Measurements from ENCODE around the gene NAP1L4.

NAP1L4 gene

DNA sequence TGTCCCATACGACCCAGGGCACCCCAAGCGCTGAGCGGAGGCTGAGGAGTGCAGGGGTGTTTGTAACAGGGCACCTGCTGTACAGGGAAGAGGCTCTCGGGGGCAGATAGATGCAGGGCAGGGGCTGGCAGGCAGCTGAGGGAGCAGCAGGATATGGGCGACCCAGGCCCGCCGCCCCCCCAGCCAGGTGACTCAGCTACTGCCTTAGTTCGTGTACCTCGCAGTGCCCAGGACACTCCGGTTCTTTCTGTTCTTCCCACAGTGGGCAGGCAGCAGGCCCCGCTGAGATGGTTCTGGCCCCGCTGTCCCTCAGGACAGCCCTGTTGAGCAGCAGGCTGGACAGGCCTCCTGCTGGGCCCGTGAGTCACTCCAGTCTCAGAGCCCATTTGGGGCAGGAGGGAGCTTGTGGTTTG is 79.1 kb downstream of the NAP1L4 start:
- no peak for TF ChIP-seq CTCF (IDR thresholded peaks at IDR 0.05; ENCODE audit: low read length, missing control alignments)
- no peak for DNase-seq (ENCODE audit: low read depth)
- H3K4me3 ChIP-seq (replicated peaks; ENCODE audit: low read depth, low read length) = no peak overlapping the region

DNA sequence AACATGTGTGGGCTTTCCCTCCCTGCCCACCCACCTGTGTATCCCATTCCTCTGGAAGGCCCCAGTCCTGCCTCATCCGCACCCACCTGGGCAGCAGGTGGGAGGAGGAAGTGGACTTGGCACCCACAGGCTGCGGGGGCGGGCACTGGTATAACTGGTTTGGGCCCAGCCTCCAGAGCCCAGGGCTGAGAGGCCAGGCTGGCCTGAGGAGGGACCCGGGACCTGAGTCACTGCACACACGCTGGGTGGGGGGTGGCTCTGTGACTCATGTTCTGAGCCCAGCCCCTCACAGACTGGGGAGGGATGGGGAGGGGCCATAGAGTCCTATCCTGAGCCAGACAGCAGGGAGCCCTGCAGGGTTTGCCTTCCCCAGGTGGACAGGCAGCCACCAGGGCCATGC is 79.6 kb downstream of the NAP1L4 start:
- H3K4me3 ChIP-seq (replicated peaks; ENCODE audit: low read depth, low read length) = no peak overlapping the region
- TF ChIP-seq CTCF (IDR thresholded peaks at IDR 0.05; ENCODE audit: low read length, missing control alignments) = no peak
- peak; percentile 65 for DNase-seq (ENCODE audit: low read depth)

DNA sequence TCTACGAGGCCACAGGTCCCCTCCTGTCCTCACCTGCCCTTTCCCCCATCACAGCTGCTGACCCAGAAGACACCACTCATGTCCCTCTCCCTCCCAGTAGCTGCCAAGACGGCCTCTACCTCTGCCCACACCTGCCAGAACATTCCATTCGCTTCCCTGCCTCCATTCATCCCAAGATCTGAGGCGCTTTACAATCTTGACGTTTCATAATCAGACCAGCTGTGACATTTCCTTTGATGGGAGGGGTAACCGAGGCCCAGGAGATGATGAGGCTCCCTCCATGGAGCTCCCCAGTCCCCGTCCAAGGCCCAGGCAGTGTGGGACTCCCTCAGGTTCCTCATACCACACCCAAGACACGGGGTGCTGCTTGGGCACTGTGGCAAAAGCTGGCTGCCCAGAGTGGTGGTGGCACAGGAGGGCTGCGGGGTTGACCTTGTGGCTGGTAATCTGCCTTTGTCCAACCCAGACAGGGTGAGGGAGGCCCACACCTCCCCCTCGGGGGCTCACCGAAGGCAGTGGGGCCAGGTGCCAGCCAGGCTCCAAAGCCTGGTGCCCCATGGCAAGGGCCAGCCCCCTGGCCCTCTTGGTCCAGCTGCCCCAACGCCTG is 80.2 kb downstream of the NAP1L4 start:
- no peak overlapping the region for H3K4me3 ChIP-seq (replicated peaks; ENCODE audit: low read depth, low read length)
- no peak for TF ChIP-seq CTCF (IDR thresholded peaks at IDR 0.05; ENCODE audit: low read length, missing control alignments)

GRCh38 chr11:2911088-2911784 is 80.9 kb downstream of the NAP1L4 start:
- H3K4me3 ChIP-seq (replicated peaks; ENCODE audit: low read depth, low read length) = no peak overlapping the region
- no peak for DNase-seq (ENCODE audit: low read depth)
- TF ChIP-seq CTCF (IDR thresholded peaks at IDR 0.05; ENCODE audit: low read length, missing control alignments) = no peak

More for the DNA sequence above, 80.2 kb downstream of the NAP1L4 start:
- DNase-seq (ENCODE audit: low read depth) = no peak

DNA sequence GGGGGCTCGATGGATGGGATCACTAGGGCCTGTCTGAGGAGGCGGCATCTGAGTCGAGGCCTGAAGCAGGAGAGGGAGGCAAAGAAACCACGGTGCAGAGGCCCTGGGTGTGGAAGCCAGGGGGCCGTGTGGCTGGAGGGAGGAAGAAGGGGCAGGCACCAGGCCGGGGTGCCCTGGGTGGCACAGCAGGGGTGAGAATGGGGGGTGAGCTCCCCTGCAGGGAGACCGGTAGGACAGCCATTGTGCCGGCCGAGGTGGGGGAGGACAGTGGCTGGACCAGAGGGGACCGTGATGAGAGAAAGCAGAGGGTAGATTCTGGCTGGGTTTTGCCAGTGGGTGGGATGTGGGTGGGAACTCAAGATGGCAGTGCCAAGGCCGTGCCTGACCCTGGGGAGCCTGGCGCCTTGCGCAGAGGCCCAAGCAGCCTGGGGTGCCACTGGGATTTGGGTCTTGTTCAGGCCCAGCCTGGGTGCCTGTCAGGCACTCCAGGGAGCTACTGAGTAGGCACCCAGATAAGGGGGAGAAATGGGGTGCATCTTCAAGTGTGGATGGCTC is 81.7 kb downstream of the NAP1L4 start:
- no peak overlapping the region for H3K4me3 ChIP-seq (replicated peaks; ENCODE audit: low read depth, low read length)
- DNase-seq (ENCODE audit: low read depth) = no peak
- no peak for TF ChIP-seq CTCF (IDR thresholded peaks at IDR 0.05; ENCODE audit: low read length, missing control alignments)

GRCh38 chr11:2909133-2909902 is 82.8 kb downstream of the NAP1L4 start:
- no peak overlapping the region for H3K4me3 ChIP-seq (replicated peaks; ENCODE audit: low read depth, low read length)
- no peak for DNase-seq (ENCODE audit: low read depth)
- TF ChIP-seq CTCF (IDR thresholded peaks at IDR 0.05; ENCODE audit: low read length, missing control alignments) = no peak

Data from fibroblast of pulmonary artery (primary cell).